TTC549 (cell line): Measurements from ENCODE around the gene PCP4.

Experiments
- FAIRE-seq: peaks from 2 replicates; lab custom pipeline; 2012; peaks lifted over from hg19 to GRCh38; lab: Jason Lieb, UNC

PCP4 gene

DNA sequence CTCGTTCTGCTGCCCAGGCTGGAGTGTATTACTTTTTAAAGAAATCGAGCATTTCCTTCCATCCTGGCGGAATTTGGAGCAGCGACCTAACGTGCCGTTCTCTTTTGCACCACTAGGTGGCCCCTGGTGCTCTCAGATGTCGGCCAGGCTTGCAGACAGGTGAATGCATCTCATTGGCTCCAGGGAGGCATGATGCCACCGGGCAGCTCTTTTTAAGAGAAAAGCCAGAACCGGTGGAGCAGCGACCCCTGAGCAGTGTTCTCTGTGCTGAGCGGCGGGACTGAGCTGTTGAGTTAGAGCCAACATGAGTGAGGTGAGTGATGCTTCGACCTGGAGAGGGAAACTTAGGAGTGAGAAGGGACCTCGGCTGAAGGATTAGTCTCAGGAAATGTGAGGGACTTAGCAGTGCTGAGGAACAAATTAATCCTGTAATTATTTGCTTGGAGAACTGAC, at the start of gene PCP4:
PCP4 (plus strand) TSS at position 241 of the 453 bp plus-strand sequence; CDS start at position 305, 64 bp downstream.
- FAIRE-seq, result no peak

DNA sequence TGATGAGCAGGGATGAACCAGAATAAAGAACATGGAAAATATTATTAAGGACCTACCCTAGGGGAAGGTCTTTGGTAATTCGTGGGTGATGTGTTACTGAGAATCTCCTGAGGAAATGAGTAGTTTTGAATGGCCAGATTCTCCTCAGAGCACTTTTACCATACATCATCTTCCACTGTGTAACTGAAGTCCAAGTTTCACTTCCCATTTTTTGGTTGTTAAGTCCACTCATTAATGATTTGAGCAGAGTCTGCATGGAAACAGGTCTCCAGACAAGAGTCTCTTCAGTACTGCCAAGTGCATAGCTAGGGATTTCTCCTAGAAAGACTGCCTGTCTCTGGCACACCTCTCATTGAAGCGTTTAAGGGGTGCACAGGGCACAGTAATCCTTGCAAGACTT, 48.7 kb upstream of the PCP4 start:
- no peak for FAIRE-seq

DNA sequence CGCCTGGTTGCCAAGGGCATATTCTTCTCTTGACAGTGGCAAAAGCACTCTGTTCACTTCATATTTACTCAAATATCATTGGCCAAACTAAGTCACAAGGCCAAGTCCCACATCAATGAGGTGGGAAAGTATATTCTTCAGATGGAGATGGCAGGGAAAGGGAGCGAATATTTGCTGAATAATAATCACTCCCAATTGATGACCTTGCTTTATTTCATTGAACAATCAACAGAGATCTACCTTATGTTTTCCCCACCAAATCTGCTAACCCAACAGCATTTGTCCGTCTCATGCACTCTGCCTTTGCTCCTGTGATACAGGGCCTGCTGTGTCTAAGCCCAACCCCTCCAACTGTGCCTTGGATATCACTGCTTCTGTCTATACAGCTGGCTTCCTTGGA, 45.2 kb upstream of the PCP4 start:
- FAIRE-seq, result no peak

DNA sequence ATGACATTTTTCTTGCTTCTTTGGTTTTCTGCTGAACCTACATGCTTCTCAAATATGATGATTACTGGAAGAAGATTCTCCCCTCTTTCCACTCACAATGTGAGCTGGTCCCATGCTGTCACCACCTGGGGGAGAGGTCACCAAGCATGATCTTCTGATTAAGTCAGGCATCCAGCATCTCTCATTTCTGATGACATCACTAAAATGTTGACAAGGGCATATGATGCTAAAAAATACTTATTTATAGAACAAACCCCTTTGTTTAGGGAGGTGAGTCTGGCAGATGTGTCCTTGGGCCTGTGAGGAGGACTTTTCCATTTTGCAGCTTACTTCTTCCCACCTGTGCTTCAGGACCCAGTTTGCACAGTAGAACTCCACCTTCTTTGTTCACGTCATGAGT, 42.0 kb upstream of the PCP4 start:
- no peak for FAIRE-seq

DNA sequence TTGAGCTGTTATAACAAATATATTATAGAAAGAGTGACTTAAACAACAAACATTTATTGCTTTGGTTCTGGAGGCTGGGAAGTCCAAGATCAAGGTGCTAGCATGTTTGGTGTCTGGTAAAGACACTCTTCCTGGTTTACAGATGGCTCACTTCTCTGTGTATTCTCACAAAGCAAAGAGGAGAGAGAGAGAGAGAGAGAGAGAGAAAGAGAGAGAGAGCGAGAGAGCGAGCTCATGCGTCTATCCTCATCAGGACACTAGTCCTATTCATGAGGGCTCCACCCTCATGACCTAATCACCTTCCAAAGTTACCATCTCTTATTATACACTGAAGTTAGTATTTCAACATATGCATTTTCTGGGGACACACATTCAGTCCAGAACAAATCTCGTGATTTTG, 32.7 kb upstream of the PCP4 start:
- no peak for FAIRE-seq

DNA sequence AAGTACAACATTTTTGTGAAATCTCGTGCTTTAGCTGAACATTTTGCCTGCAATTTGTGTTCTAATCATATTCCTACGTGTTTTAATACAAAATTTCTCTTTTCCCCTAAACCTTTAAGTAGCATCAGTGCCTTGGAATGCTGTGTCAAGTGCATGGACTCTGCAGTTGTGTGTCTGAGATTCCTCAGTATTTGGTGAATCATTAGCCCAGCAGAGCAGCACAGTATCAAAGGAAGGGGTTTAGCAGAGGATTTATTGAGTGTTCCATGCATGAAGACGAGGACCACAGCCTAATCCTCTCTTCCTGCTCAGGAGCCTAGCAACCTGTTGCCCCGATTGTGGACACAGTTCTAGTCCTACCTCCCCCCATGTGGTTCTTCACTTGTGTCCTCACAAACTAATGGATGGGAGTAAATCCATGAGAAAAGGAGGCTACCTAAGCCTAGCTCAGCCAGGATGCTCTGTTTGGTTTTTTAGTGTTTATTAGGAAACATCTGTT, 29.3 kb upstream of the PCP4 start:
- FAIRE-seq, result no peak

DNA sequence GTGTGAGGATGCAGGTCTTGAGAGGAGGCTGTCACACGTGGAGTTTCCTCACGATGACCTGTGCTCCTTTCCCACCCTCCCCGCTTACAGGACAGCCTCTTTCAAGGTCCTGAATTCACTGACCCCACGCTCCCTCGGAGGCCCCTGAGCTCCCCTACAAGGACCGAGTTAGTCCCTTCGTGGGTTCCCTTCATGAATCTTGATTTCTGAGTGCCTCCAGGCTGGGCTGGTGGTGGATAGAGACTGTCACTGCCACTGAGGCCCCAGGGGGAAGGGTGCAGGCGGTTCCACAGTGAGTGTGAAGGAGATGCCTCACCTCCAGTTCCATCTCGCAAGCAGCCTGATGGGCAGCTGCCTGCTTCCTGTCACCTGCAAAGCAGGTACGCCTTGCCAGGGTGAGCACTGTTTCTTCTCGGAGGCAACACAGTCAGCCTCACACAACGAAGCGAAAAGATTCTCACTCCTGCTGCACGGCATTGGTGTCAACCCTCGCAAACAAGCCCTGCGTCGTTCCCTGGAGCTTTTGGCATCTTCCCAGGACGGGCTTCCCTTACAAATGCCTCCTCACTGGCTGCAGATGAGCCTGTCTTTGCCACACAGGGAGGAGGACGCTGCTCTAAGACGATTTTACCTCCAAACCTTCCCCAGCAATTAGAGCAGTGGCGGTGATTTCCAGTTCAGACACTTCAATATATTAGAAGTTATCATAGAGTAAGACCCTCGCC, 26.7 kb upstream of the PCP4 start:
- no peak for FAIRE-seq

DNA sequence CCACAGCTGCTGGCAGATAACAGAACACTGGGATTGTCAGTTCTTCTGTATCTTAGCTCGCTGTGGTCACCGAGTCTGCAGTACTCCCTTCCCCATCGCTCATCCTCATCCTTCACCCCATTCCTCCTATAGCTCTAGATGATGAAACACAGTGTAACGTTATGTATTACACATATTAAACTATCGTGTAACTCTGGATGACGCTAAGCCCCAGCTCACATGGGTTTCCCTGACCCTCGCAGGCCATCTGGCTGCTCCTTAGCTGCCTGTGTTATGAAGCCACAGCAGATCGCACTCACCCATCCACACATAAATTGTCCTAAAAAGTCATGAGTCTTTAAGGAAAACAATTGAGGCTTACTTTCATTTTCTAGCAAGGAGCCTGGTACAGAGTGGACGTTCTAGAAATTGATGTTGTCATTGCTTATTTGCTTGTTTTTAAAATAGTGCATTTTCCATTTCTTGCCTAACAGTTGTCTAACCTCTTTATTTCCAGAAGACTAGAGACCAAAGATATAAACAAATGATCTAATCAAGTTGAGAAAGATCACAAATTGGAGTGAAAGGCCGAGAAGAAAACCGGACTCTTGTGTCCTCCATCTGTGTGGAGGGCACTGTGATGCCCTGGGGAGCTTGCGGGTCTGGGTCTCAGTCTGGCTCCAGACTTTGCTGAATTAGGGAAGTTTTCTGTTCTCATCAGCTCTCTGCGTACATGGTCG, 24.3 kb upstream of the PCP4 start:
- FAIRE-seq, result no peak

DNA sequence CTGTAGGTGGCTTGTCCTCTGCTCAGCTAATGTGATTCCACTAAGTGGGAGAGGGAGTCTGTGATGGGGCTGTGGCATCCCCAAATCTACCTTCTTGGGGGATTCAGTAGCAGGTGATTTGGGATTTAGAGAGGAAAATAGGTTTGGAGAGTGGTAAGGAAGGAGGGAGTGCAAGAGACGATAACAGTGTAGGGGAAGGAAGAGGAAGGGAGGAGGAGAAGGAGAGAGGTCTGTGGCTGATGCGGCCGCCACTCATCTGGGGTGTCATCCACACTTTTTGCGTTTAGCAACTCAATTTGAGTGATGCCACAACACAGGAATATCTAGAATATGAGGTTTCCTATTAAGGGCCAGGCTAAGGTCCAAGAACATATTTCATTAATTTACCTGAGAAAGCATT, 23.8 kb upstream of the PCP4 start:
- FAIRE-seq, result no peak

DNA sequence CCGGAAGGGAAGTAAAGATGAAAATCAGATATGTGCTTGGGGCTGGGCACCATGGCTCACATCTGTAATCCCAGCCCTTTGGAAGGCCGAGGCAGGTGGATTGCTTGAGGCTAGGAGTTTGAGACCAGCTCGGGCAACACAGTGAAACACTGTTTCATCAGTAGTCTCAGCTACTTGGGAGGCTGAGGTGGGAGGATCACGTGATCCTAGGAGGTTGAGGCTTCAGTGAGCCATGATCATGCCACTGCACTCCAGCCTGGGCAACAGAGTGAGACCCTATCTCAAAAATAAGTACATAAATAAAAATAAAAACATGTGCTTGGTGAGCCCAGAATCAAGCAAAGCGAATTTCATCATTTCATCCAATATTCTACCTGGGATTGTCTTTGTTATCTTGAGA, 23.3 kb upstream of the PCP4 start:
- no peak for FAIRE-seq

DNA sequence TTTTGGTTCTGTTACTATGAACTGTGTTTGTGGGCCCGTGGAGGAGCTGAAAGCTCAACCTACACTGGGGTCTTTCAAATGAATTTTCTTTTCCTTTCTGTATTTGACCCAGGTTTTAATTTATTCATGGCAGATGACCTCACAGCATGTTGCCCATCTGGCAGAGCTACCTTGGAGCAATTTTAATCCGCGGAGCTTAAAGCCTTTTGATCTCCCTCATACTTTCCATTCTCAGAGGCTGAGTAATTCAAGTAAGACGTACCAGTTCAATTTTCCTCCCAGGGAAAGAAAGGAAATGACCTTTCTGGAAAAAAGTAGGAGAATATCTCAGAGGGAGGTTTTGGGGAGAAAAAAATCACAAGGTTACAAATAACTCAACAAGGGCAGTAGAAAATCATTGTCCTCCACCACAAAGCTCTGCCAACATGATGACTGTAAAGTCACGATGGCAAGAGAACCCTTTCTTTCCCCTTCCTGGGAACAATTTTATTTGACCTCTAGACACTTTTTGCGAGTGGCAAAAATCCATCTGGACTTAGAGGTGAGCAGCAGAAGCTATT, 21.6 kb upstream of the PCP4 start:
- no peak for FAIRE-seq

DNA sequence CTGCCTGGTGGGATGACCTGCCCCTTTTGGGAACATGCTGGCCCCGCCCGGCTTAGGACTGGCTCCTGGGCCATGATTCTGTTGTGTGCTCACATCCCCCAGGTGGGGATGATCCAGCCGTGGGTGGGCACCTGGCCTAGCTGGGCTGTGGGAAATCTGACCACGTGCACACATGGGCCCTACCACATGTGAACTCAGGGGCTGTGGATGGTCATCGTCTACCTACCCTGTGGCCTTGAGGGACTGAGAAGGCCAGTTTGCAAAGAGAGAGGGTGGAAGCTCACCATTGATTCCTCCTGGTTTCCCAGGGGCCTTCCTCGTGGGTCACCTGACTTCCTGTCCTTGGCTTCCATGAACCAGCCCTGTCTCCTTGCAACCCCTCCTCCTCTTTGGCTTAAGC, 19.4 kb upstream of the PCP4 start:
- FAIRE-seq, result no peak

DNA sequence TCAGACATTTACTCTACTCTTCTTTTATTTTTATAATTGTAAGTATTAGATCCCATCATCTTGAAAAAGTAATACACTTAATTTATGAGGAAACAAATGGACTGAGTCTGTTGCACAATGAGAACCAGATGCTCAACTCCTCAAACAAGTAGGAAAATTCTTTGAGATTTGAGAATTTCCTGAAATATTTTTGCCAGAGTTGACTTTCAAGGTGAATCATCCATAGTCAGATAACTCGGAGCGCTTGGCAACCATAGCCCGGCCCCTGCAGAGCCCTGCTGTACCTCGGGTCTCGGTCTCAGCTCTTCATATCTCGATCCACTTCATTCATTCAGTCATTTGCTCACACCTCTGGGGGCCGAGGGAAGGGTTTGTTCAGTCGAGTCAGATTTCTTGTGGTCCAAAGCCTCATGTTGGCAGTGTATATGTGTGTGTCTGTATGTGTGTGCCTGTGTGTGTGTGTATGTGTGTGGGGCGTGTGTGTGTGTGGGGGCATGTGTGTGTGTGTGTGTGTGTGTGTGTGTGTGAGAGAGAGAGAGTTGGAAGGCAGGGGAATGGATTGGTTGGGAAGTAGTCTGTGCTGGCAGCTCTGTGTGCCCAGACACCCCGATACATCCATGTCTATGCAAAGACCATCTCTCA, 18.1 kb upstream of the PCP4 start:
- no peak for FAIRE-seq

DNA sequence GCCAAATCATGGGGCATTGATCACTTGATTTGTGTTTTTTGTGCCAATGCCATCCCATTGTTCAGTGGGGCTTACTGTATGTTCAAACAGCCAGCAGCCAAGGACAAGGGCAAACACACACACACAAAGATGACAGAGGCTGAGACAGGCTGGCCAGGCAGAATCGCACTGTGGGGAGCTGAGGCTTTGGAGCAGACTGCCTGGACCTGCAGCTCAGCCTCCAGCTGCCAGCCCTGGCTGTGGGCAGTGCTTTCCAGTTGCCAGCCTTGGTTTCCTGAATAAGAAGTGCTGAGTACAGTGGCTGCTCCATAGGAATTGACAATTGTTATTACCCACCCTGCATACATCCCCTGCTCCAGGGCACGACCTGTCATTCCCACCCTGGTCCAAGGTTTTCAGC, 16.9 kb upstream of the PCP4 start:
- no peak for FAIRE-seq

DNA sequence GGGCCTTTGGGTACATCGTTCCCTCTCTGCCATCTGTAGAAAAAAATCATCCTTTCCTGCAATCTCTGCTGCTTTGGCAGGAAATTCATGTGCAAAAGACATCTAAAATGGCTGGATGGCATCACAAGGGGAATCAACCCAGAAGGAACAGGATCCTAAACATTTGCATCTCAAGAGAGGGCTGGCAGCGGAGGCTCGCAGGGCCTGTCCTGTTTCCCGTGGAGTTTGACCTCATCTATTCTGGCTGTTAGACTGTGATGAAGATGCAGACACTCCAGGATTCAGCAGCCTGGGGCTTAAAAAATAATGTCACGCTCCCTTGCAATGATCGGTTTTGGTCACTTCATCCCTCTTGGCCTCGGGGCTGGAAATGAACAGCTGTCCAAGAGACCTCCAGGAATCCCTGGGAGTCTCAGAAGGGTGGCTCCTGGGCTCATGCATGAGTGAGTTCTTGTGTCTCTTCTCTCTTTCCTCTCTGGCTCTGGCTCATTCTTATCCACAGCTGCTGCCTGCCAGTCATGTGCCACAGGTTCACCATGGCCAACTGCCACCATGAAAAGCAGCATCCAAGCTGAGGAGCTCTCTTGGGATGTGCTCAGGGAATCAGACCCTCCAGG, 16.1 kb upstream of the PCP4 start:
- FAIRE-seq, result no peak

DNA sequence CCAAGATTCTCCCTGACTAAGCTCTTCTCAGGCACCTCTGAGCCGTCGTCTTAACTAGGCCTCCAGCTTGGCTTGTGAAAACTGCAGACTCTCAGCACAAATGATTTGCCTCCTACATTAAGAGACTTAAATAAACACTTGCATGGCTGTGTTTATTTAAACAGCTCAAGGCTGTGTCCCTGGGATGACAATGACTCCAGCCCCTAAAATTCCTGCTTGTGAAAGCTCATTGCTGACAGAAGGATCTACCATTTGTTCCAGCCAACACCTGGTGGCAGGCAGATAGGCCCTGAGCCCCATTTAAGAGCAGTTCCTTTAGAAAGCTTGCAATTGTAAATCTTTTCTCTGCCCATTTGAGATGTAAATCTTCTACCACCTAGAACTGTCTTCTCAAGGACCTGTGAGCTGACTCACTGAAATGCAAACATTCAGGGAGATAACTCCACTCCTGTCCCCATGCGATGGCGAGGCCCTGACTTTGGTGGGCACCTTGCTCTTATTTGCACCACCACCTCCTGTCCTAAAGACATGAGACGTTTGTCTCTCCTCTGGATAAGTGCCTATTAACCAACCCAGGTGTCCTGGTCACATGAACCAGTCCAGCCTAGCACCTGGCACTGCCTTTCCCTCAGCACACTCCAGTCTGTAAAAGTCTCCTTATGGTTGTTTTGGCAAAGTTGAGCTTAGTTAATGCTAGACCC, 15.1 kb upstream of the PCP4 start:
- FAIRE-seq, result no peak

DNA sequence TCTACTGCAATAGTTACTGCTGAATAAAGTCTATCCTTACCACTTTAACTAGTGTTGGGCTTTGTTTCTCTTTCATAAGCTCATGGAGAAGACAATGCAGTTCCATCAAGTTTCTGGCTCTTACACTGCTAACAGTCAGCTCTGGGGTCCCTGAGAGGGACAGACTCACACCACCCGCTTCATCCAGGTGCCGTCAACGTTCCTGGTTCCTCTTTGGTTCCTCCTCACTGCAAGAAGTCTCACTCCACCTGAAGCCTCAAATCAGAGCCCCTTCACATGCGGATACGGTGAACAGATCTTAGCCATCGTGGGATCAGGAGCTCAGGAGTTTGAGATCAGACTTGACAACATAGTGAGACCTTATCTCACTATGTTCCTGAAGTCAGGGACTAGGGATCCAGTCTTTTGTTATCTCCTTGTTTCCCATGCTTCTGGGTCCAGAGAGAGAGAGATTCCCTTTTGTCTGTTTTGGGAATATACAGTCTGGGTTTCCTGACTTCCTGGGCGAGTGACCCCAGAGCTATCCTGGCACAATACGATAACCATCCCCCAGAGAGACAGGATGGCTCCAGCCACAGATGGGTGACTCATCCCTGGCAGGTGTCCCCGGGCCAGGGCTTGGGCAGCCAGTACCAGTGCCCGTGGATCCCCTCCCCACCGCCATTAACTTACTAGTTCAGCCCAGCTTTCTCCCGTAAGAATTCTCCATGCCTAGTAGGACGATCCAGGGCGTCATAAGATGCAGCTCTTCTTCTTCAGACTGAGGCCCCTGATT, 14.3 kb upstream of the PCP4 start:
- no peak for FAIRE-seq

DNA sequence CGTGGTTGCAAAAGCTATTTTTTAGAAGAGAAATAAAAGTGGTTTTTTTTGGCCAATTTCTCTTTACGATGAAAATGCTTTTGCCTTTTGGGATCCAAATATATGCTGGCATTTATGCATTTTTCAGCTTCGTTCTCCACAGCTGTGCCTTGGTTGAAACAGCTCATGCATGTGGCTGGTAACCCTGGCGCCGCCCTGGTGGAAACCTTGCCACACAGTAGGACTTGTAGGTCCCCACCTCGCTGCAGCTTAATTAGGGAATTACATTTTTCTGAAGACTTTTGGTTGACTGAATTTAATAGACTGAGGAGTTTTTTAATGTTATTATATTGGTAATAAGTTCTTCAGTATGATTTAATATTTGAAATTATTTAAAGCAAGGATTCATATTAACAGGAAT, 12.7 kb upstream of the PCP4 start:
- no peak for FAIRE-seq

DNA sequence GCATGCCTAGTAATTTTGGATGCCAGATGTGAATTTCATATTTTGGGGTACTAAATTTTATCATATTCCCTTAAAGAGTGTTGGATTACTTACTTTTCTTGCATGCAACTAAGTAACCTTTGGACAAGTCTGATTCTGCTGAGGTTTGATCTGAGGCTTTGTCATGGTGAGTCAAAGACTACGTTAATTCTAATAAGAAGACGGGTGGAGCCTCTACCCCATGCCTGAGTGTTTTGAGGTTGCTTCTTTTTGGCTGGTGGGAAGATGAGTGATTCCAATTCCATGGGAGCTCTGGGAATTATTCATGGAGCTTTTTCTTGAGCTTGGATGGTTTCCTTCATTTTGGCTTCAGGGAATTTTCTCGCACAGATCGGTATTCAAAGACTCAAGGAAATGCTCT, 11.6 kb upstream of the PCP4 start:
- FAIRE-seq, result no peak

DNA sequence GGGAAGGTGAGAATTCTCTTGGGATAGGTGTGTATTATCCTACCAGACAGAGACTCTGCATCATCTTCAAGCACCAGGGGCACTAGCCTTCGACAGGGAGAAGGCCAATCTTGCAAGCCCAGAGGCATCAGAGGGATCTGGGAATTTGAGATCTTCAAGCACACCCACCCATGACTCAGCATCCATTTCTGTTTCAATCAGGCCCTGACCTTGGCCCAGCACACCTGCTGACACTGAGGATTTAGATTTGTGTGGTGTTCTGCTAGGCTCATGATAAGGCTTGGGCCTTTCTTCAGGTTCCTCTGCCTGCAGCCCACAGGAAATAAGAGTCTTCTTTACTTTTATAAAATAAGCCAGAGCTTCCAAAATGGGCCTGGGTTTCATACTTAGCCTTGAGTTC, 6.6 kb upstream of the PCP4 start:
- no peak for FAIRE-seq

DNA sequence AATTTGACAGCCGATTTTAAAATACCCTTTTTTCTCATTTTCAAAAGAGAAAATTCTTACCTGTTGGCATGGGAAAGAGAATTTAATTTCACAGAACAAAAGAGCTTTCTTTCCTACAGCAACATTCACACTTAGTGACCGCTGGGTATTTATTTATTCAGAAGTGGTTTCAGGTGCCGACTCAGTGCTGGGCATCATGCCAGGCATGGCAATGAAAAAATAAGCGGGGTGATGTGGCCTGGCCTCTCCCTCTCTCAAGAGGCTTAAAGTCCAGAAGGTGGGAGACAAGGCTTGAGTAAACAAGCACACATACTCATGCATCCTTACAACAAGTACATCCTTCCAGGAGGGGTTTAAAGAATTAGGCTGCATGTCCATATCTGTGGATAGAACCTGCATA, 4.1 kb upstream of the PCP4 start:
- FAIRE-seq, result no peak
